ENCODE results near the gene ACTG2. TPM values are rescaled to one million over a fixed set of nuclear protein-coding genes. Genes with fewer than 3 reads are reported as not detected.
"Not testable (repeated sequence)": the region's sequence is repeated elsewhere in the genome, so short reads cannot be mapped to it uniquely, and the experiment has no call there.

The ACTG2 gene
- total RNA-seq, 1 experiment from 2014 or later = 2.9 TPM

DNA sequence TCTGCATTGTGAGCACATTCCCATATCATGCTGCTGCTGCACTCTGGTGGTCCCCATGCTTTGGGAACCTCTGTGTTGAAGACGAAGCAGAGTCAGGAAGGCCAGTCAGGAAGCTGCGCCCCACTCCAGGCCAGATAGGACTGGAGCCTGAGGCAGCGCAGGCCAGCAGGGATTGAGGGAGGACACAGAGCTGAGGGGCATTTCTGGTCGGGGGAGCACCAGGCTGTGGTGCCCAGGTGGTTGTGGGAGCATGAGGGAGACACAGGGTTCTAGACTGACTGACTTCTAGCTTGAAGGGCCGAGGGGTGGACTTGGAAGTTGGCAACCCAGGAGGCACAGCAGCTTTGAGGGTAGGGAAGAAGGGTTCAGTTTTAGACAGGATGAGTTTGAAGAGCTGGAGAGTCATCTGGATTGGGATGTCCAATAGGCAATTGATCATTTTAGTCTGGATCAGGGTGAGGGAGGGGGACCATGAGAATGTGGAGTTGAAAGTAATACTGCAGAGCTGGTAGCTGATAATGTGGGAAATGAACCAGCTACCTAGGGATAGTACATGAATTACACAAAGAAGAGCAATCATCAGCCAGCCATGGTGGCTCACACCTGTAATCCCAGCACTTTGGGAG, 1.4 kb upstream of the ACTG2 start:
- no peak for DNase-seq (ENCODE audit: low read depth)

DNA sequence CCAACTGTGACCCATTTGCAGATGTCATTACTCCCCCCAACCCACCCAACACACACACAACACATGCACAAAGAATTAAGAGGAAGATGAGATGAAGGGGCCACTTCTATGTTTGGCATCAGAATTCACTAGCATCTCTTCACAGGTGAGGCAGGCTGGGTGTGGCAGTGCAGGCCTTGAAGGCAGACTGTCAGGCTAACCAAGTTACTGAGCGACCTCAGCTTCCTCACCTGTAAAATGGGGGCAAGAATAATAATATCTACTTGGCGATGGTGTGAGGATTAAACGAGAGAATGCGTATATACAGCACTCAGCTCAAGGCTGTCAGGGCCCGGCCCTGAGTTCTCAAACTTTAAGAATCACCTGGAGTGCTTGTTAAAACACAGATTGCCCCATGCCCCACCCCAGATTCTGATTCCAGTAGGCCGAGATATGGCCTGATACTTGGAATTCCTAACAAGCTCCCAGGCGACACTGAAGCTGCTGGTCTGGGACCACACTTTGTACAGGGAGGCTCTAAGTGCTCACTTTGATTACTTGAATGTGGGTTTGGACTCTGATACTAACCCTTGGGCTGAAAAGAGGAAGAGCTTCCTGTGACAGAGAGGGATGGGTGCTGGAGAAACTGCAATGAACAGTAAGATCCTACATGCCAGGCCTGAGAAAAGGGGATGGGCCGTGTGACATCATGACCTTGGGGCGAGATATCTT, 1.1 kb downstream of the ACTG2 start:
- DNase-seq (ENCODE audit: low read depth) = no peak

DNA sequence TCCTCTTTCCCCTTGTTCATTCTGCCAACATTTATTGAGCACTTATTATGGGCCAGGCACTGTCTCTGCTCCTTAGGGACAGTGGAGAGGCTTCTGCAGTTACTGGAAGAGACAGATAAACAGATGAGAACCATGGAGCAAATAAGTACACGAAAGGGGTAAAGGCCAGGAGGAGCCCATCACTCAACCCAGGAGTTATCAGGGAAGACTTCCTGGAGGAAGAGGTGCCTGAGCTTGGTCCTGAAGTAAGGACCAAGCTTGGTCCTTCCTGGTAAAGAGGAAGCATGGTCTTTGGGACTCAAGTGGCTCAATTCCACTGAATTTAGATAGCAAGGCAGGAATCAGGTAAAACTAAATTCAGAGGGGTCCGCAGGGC, 1.7 kb downstream of the ACTG2 start:
- no peak for DNase-seq (ENCODE audit: low read depth)

DNA sequence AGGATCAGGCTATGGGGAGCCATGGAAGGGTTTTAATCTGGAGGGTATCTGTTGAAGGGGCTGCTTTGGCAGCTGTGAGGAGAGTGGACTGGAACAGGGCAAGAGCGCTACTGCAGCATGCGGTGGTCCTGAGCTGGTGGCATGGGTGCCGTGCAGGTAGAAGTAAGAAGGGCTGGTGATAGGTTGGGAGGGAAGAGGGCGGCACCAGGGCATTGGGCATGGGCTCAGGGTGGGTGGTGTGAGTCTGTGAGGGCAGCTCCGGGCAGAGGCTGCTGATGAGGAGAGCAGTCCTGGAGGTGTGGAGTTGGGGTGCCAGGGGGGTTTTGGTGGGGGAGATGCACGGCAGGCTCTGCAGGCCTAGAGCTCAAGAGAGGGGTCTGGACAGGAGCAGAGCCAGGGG, 2.1 kb downstream of the ACTG2 start:
- no peak for DNase-seq (ENCODE audit: low read depth)

DNA sequence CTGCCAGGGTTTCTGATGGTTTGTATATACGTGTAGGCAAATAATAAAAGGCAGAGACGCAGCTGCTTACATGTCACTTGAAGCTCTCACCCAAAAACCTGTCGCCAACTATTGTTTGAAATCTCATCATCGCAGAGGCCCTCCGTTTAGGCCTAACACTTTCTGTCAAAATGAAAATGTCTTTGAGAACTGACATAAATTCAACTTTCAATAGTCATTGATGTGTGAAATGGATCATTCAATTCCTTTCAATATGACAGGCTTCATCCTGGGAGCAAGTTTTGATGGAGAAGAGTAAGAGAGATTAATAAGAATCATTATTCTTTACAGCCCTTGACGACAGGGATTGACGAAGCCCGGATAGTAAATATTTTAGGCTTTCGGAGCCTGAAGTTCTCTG, 2.7 kb downstream of the ACTG2 start:
- DNase-seq (ENCODE audit: low read depth) = no peak

DNA sequence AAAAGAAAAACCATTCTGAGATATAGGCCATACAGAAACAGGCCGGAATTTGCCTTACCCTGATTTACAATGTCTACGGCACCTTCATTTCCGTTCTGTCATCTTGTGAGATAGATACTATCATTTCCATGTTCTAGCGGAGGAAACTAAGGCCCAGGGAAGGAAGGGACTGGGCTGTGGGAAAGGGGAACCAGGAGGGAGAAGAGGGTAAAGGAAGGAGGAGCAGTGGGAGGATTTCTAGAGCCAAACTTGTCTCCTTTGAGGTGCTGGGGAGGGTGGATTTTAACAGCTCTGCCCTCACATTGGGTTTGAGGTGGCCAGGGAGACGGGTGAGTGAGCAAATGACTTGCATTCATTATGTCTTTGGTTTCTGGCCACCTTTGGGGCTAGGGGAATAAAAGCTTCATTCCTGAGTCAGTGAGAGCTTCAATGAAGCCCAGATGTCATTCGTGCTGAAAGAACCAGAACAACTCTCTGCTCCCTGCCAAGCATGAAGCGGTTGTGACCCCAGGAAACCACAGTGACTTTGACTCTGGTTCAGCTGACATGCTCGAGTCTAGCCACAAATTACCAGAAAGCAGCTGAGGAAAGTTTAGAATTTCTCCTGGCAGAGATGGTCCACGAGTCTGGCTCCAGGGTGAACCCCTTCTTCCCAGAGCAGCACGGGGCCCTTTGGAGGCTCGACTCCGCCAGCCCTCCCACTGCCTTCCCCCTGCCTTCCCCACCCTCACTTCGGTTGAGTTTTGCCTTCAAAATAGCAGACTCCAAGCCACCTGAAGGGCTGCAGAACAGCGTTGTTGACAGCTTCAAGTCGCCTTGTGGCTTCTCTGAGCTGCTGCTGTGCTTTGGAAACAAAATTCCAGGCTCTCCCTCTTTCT, 3.8 kb downstream of the ACTG2 start:
- peak; percentile 90 for DNase-seq (ENCODE audit: low read depth)

DNA sequence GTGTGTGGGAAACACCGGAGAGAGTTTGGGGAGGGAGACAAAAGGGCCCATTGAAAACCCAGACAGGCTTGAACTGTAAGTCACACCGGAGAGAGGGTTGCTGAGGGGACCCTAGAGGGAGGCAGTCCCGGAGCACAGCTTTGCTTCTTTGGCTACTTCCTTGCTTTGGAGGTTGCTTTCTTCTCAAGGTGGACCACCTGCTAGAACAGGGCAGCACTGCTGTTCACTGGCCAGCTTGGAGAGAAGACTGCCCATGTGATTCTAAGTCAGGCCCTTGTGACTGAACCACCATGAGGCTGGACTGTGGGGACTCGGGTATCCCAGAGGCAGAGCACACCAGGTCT, 4.4 kb downstream of the ACTG2 start:
- DNase-seq (ENCODE audit: low read depth) = no peak

DNA sequence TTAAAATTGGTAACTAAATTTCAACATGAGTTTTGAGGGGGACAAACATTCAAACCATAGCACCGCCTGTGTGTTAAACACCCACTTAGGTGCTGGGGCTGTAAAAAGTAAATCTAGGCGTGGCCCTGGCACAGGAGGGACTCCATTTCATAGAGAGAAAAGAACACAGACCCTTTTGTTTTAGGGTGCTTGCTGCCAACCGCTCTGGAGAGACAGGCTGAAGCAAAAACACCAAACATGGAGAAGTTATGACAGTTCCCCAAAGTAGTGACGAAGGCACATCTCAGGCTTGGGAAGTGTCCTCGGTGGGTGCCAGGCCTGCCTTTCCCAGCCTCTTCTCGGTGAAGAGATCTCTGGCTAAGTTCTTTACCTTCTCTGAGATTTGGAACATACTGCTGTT, 5.1 kb downstream of the ACTG2 start:
- DNase-seq (ENCODE audit: low read depth) = no peak

DNA sequence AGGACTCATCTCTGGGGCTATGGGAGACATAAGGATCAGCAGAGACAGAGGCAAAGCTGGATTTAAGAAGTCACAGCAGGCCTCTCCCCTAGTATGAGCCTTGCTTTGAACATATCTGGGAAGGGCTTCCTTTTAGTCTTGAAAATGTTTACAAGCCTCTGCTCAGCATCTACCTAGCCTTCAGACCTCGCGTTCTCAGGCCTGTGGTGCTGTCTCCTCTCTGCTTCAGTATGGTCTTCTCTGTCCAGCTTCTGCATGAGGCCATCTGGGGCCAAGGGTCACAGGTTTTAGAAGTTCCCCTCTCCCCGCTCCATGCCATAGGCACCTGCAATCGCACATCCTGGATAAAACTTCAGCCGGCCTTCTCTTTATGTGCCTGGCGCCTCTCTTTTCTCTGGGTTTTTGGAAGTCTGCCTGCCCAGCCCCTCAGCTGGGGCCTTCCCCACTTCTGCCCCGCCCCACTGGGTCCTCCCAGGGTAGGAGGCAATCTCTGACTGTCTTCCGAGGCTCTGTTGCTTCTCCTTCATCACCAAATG, 7.1 kb downstream of the ACTG2 start:
- no peak for DNase-seq (ENCODE audit: low read depth)

DNA sequence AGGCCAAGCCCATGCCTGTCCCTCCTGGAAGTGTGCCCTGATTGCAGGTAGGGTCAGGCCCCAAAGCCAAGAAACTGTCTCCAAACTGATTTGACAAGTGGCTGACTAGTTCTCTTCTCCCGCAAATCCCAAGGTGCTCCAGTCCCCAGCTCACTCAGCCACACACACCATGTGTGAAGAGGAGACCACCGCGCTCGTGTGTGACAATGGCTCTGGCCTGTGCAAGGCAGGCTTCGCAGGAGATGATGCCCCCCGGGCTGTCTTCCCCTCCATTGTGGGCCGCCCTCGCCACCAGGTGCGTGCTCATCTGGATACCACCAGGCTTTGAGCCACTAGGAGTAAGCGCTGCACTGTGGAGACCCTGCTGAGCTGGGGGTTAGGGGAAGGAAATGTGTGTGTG, 8.3 kb downstream of the ACTG2 start:
- no peak for DNase-seq (ENCODE audit: low read depth)

DNA sequence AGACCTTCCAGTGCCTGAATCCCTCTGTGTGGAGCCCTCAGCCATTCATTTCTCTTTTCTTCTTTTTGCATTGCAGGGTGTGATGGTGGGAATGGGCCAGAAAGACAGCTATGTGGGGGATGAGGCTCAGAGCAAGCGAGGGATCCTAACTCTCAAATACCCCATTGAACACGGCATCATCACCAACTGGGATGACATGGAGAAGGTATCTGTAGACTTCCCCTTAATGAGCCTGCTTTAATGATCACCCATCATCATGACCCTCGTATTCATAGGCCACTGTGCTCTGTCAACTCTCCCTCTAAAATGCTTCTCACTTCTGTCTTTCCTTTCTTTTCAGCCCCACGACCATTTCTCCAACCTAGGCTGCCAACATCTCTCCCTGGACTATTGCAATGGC, 9.5 kb downstream of the ACTG2 start:
- DNase-seq (ENCODE audit: low read depth) = no peak

DNA sequence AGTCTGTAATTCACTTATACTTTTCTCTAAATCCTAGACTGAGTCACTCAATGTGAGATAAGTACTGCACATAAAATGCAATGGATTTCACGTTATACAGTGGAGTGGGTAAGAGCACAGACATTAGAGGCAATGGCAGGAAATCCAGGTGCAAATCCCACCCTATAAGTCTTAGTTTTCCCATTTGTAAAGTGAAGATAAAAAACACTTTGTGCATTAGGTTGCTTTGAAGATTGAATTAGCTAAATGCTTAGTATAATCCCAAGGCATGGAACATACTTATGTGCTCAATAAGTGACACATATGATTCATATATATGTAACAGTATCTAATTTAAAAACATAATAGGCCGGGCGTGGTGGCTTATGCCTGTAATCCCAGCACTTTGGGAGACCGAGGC, 10.5 kb downstream of the ACTG2 start:
- no peak for DNase-seq (ENCODE audit: low read depth)

DNA sequence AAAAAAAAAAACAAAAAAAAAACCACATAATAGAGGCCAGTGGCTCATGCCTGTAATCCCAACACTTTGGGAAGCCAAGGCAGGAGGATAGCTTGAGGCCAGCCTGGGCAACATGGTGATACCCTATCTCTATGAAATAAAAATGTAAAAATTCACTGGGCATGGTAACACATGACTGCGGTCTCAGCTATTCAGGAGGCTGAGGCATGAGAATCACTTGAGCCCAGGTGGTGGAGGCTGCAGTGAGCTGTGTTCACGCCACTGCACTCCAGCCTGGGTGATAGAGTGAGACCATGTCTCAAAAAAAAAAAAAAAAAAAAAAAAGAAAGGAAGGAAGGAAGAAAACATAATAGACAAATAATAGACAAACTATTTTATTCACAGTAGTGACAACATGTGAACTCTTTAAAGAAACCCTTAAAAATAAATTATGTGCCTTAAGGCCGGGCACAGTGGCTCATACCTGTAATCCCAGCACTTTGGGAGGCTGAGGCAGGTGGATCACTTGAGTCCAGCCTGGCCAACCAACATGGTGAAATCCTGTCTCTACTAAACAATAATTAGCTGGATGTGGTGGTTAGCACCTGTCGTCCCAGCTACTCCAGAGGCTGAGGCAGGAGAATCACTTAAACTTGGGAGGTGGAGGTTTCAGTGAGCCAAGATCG, 11.3 kb downstream of the ACTG2 start:
- DNase-seq (ENCODE audit: low read depth) = not testable (repeated sequence)

DNA sequence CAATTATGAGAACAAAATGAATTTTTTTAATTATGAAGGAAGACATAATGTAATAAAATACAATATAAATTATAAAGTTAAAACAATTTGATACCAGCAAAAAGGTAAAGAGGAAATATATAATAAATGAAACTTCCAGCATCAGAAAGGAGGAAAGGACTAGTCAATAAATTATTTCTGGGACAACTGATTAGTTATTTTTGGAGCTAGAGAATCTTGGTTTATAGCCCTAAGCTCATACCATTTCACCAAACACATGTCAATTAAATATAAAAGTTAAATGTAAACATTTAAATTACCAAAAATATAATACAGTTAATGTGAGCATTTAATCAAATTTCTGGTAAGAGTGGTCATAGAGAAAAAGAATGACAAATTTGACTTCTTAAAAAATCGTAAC, 12.1 kb downstream of the ACTG2 start:
- DNase-seq (ENCODE audit: low read depth) = no peak

DNA sequence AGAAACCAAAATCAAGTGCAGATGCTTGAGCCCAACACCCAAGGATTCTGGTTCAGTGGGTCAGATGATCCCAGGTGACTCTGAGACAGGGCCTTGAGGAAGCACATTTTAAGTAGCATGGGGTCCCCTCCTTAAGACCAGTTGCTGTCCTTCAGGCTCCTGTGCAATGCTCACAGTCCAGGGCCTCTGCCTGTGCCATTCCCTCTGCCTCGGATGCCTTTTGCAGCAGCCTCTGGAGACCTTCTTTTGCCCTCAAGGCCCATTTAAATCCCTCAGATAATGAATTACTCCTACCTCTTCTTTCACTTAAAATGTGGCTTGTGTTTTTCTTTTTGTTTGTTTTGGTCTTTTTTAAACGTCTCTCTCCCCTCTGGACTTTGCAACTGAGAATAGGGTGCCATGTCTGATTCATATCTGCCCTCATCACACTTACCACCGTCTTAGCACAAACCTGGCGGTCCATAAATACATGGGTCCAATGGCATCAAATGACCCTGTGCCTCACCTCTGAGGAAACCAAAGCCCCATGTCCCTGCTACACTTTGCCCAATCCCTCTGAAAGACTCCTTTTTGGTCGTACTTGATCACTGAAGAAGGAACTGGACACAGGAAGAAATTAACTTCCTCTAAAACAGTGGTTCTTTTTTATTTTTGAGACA, 14.2 kb downstream of the ACTG2 start:
- DNase-seq (ENCODE audit: low read depth) = no peak

DNA sequence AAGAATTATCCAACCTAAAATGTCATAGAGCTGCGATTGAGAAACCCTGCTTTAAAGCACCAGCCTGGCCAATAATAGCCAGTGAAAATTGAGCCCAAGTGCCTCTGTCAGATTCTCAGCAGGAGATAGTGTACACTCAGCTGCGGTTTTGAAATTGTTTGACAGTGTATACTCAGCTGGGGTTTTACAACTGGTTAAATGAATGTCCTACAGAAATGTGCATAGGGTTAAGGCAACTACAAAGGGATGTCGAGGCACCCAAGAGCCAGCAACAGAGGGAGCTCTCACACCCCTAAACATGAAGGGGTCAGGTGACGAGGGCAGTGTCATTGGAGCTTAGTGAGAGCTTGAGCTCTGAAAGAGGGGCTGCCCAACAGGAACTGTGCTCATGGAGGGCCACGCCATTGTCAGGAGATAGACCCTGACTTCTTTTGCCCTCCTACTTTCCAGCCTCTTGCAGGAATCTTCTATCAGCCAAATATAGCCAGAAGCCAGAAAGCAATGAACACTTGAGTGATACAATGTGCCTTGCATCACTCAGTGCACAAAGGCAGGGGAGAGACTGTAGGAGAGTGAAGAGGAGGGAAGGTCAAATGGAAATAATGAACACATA, 15.1 kb downstream of the ACTG2 start:
- peak; percentile 87 for DNase-seq (ENCODE audit: low read depth)

DNA sequence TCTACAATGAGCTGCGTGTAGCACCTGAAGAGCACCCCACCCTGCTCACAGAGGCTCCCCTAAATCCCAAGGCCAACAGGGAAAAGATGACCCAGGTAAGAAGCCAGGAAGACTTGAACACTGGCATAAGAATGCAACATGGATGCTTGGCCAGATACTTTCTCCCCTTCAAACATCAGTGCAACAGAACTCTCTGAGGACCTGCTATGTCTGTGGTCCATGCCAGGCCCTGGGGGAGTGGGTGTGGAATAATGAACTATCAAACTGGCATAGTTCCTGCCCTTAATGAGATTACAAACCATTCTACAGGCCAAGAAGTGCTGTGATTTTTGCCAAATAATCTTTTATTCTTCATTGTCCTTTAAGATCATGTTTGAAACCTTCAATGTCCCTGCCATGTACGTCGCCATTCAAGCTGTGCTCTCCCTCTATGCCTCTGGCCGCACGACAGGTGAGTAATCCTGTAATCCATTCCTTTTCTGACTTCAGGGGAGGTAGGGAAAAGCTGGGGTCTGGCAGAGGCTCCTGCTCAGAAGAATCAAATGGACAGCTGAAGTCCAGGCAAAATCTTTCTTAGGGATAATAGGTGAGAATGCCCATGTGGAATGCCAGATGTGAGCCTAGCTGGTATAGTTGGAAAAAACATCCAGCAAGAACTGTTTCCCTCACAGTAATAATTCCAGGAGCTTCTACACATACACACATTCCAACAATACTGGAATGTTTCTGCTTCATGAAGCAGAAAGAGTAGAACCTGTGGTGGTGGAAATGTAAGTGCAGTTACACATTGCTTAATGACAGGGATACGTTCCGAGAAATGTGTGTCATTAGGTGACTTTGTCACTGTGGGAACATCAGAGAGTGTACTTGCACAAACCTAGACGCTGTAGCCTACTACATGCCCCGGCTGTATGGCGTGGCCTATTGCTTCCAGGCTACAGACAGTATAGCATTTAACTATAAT, 16.2 kb downstream of the ACTG2 start:
- no peak for DNase-seq (ENCODE audit: low read depth)

DNA sequence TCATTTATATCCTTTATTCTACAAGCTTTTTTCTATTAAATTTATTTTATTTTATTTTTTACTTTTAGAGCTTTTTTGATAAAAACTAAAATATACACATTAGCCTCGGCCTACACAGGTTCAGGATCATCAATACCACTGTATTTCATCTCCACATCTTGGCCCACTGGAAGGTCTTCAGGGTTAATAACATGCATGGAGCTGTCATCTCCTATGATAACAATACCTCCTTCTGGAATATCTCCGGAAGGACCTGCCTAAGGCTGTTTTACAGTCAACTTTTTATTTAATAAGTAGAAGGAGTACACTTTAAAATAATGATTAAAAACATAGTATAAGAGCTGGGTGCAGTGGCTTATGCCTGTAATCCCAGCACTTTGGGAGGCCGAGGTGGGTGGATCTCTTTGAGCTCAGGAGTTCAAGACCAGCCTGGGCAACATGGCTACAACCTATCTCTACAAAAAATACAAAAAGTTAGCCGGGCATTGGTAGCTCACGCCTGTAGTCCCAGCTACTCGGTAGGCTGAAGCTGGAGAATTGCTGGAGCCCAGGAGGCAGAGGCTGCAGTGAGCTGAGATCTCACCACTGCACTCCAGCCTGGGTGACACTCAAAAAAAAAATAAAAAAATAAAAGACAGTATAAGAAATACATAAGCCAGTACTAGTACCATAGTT, 18.2 kb downstream of the ACTG2 start:
- no peak for DNase-seq (ENCODE audit: low read depth)

DNA sequence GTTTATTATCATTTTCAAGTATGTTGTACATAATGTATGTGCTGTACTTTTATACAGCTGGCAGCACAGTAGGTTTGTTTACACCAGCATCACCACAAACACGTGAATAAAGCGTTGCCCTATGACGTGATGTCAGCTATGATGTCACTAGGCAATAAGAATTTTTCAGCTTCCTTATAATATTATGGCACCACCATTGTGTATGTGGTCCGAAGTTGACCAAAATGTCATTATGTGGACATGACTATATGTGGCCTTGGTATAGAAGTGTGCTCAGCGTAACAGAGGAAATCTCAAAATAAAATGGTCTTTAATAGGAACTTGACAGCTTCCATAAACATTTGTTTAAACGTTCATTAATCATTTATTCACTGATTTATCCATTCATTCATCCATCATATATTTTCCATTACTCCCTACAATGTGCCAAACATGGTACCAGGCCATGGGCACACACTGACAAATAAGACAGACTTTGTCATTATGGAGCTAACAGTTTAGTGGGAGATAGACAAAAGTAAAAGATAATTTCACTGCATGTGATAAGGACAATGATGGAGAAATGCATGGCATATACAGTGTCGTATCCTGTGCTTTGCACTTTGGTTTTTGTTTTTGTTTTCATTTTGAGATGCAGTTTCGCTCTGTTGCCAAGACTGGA, 18.9 kb downstream of the ACTG2 start:
- no peak for DNase-seq (ENCODE audit: low read depth)
